DOHH2 (cell line): ENCODE data around the gene CHRND.

ENCODE experiments used
- H3F3A ChIP-seq: fragments of 200-600 bp; sonication (generic), shearing (Covaris generic); 2 replicates; pipeline ENCODE4 v1.6.0; 2016; ENCODE audit warnings: antibody characterized with exemption, mild to moderate bottlenecking; ENCODE audit not compliant: control insufficient read depth, insufficient read depth
- H3K27ac ChIP-seq: fragments of 200-600 bp; sonication (generic); 2 replicates; pipeline ENCODE4 v1.5.1; 2014; ENCODE audit warnings: low read depth, mild to moderate bottlenecking, low read length, moderate library complexity
- H3K27me3 ChIP-seq: fragments of 200-600 bp; sonication (generic); 2 replicates; pipeline ENCODE4 v1.6.1; 2014; ENCODE audit warnings: mild to moderate bottlenecking, low read length, mixed read lengths; ENCODE audit not compliant: control insufficient read depth
- H3K36me3 ChIP-seq: fragments of 200-600 bp; sonication (generic); 2 replicates; pipeline ENCODE4 v1.6.1; 2014; ENCODE audit warnings: mild to moderate bottlenecking, low read length, moderate library complexity, mixed read lengths; ENCODE audit not compliant: control insufficient read depth
- H3K4me1 ChIP-seq: fragments of 200-600 bp; sonication (generic); 2 replicates; pipeline ENCODE4 v1.6.1; 2014; ENCODE audit warnings: mild to moderate bottlenecking, low read length, mixed read lengths; ENCODE audit not compliant: control insufficient read depth
- H3K4me2 ChIP-seq: fragments of 200-600 bp; sonication (generic); 2 replicates; pipeline ENCODE4 v1.6.0; 2014; ENCODE audit warnings: mild to moderate bottlenecking, low read length, moderate library complexity
- H3K4me3 ChIP-seq: fragments of 200-600 bp; sonication (generic); 2 replicates; pipeline ENCODE4 v1.5.1; 2014; ENCODE audit warnings: mild to moderate bottlenecking, low read length, mixed read lengths
- H3K79me2 ChIP-seq: fragments of 200-600 bp; sonication (generic); 2 replicates; pipeline ENCODE4 v1.6.1; 2014; ENCODE audit warnings: mild to moderate bottlenecking, low read length, mixed read lengths; ENCODE audit not compliant: control insufficient read depth
- H3K9me2 ChIP-seq: fragments of 200-600 bp; sonication (generic); replicated peaks from 2 replicates; pipeline ENCODE4 v1.6.1; 2014; ENCODE audit warnings: mild to moderate bottlenecking, low read length, mixed read lengths; ENCODE audit not compliant: control insufficient read depth
- H3K9me3 ChIP-seq: fragments of 200-600 bp; sonication (generic); 2 replicates; pipeline ENCODE4 v1.6.1; 2014; ENCODE audit warnings: antibody characterized with exemption, low read length, mixed read lengths; ENCODE audit not compliant: control insufficient read depth, insufficient read depth
- H4K20me1 ChIP-seq: fragments of 200-600 bp; sonication (generic); 2 replicates; pipeline ENCODE4 v1.6.0; 2014; ENCODE audit warnings: low read depth, mild to moderate bottlenecking, antibody characterized with exemption, low read length, moderate library complexity; ENCODE audit not compliant: control insufficient read depth, insufficient read depth
- CTCF ChIP-seq: fragments of 200-600 bp; sonication (generic); IDR thresholded peaks from one replicate; pipeline ENCODE4 v1.5.1; 2014; ENCODE audit warnings: antibody characterized with exemption, mild to moderate bottlenecking, low read depth, low read length; ENCODE audit not compliant: poor library complexity, severe bottlenecking
- EZH2phosphoT487 ChIP-seq: fragments of 200-600 bp; sonication (generic); IDR thresholded peaks from 2 replicates; pipeline ENCODE4 v1.6.1; 2017; ENCODE audit warnings: borderline replicate concordance, mild to moderate bottlenecking, antibody characterized with exemption, low read length, moderate library complexity, mixed read lengths

The CHRND gene

GRCh38 chr2:232537079-232537478 is 11.1 kb downstream of the CHRND start:
- H3F3A ChIP-seq, result peaks cover 3% of the 10 kb centered on the region; the same call in 1 of the 2 replicates
- no peaks in the 10 kb centered on the region for H4K20me1 ChIP-seq
- H3K36me3 ChIP-seq, result no peaks in the 10 kb centered on the region
- no peak overlapping the region for H3K27ac ChIP-seq
- no peak overlapping the region for H3K4me2 ChIP-seq
- no peaks in the 10 kb centered on the region for H3K9me3 ChIP-seq
- H3K27me3 ChIP-seq, result no peaks in the 10 kb centered on the region
- no peaks in the 10 kb centered on the region for H3K79me2 ChIP-seq
- TF ChIP-seq EZH2phosphoT487 (no peak), CTCF (peak; percentile 89)
- H3K4me1 ChIP-seq, result peaks cover 43% of the 10 kb centered on the region
- no peaks in the 10 kb centered on the region for H3K9me2 ChIP-seq
- H3K4me3 ChIP-seq, result no peak overlapping the region

GRCh38 chr2:232537499-232537898 is 11.5 kb downstream of the CHRND start:
- no peak for TF ChIP-seq EZH2phosphoT487
- TF ChIP-seq CTCF, result no peak
- H3K9me3 ChIP-seq, result no peaks in the 10 kb centered on the region
- H3K4me3 ChIP-seq, result no peak overlapping the region
- no peaks in the 10 kb centered on the region for H3K79me2 ChIP-seq
- H3F3A ChIP-seq, result peaks cover 3% of the 10 kb centered on the region; the same call in 1 of the 2 replicates
- no peaks in the 10 kb centered on the region for H3K9me2 ChIP-seq
- H3K4me2 ChIP-seq, result no peak overlapping the region
- H4K20me1 ChIP-seq, result no peaks in the 10 kb centered on the region
- no peaks in the 10 kb centered on the region for H3K27me3 ChIP-seq
- H3K36me3 ChIP-seq, result no peaks in the 10 kb centered on the region
- H3K27ac ChIP-seq, result no peak overlapping the region
- H3K4me1 ChIP-seq, result peaks cover 39% of the 10 kb centered on the region

- Histone ChIP-seq H3K36me3 (no peaks in the 10 kb centered on the region), H3F3A (no peaks in the 10 kb centered on the region; the same call in 1 of the 2 replicates), H3K4me1 (peaks cover 27% of the 10 kb centered on the region), H3K9me3 (no peaks in the 10 kb centered on the region), H3K9me2 (no peaks in the 10 kb centered on the region), H3K27me3 (no peaks in the 10 kb centered on the region), H3K4me3 (no peak overlapping the region), H3K79me2 (no peaks in the 10 kb centered on the region), H3K4me2 (no peak overlapping the region), H3K27ac (no peak overlapping the region), H4K20me1 (no peaks in the 10 kb centered on the region)
- TF ChIP-seq CTCF, result no peak
- TF ChIP-seq EZH2phosphoT487, result no peak
Measured at GRCh38 chr2:232538671-232539070, 12.7 kb downstream of the CHRND start.
